Measurements from ENCODE around the gene COBL. TPM values are rescaled to one million over a fixed set of nuclear protein-coding genes. Genes with fewer than 3 reads are reported as not detected.

The COBL gene
- total RNA-seq, 4 donors from 2014 or later: 50.2 to 156 (median 65.1) TPM

DNA sequence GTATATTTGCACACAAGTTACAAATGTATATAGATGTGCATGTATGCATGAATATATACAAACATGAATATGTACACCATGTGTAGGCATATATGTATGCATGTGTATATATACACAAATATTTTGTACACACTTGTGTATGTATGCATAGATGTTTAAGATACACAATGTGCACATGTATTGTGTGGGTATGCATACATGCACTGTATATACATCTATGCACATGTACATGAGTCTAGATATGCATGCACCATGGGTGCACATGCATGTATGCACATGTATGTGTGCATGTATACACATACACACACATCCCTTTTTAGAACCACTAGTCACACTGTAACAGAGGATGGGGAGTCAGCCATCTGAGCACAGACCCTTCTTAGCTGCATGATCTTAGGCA lies 249.4 kb downstream of the COBL start:
- no peaks in the 10 kb centered on the region for H3K27me3 ChIP-seq
- no peak overlapping the region for H3K4me3 ChIP-seq
- no peak for DNase-seq (ENCODE audit: low spot score in 2 of 2)
- no peak overlapping the region for H3K27ac ChIP-seq
- TF ChIP-seq EP300 (IDR thresholded peaks at IDR 0.05) (no peak), POLR2A (IDR thresholded peaks at IDR 0.05) (no peak), POLR2AphosphoS5 (IDR thresholded peaks at IDR 0.05) (no peak)
- TF ChIP-seq, protein P1, sequence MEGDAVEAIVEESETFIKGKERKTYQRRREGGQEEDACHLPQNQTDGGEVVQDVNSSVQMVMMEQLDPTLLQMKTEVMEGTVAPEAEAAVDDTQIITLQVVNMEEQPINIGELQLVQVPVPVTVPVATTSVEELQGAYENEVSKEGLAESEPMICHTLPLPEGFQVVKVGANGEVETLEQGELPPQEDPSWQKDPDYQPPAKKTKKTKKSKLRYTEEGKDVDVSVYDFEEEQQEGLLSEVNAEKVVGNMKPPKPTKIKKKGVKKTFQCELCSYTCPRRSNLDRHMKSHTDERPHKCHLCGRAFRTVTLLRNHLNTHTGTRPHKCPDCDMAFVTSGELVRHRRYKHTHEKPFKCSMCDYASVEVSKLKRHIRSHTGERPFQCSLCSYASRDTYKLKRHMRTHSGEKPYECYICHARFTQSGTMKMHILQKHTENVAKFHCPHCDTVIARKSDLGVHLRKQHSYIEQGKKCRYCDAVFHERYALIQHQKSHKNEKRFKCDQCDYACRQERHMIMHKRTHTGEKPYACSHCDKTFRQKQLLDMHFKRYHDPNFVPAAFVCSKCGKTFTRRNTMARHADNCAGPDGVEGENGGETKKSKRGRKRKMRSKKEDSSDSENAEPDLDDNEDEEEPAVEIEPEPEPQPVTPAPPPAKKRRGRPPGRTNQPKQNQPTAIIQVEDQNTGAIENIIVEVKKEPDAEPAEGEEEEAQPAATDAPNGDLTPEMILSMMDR (IDR thresholded peaks at IDR 0.05): no peak
- no peaks in the 10 kb centered on the region for H3K9me3 ChIP-seq
- H3K4me1 ChIP-seq: peaks cover 14% of the 10 kb centered on the region
- no peaks in the 10 kb centered on the region for H3K36me3 ChIP-seq

DNA sequence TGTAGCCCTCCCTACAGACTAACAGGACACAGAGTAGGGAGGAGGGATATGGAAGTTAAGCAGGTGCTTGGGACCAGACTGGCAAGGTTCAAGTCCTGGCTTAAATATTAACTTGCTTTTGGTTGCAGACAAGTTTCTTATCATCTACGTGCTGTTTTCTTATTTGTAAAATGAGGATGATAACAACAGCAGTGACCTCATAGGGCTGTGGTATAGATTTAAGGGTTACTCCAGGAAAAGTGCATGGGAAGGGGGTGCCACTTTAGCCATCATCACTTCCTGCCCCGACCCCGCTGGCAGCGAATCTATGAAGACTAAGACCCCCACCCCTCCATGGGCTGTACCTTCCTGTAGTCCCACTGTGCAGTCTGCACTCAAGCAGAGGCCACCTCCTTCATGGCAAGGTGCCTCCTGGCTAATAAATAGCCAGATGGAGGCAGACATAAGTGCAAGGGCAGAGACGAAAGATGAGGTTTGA lies 250.2 kb downstream of the COBL start:
- DNase-seq (ENCODE audit: low spot score in 2 of 2): no peak
- H3K4me1 ChIP-seq: peaks cover 14% of the 10 kb centered on the region

DNA sequence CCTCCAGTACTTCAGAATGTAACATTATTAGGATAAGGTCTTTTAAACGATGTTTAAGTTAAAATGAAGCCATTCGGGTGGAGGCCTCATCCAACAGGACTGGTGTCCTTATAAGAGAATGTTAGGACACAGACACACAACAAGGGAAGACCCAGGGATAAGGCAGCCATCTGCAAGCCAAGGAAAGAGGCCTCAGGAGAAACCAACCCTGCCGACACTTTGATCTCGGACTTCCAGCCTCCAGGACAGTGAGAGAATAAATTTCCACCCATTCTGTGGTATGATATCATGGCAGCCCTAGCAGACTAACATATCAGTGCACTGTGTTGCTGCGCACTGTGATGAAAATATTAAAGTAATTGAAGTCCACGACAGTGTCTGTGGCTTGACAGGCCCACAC lies 250.8 kb downstream of the COBL start:
- WGBS: 91% methylated on average over 6 of the region's 6 CpGs
- no peaks in the 10 kb centered on the region for H3K9me3 ChIP-seq
- peaks cover 14% of the 10 kb centered on the region for H3K4me1 ChIP-seq
- no peak overlapping the region for H3K27ac ChIP-seq
- no peaks in the 10 kb centered on the region for H3K36me3 ChIP-seq
- TF ChIP-seq, protein P1 (IDR thresholded peaks at IDR 0.05): no peak
- TF ChIP-seq POLR2AphosphoS5 (IDR thresholded peaks at IDR 0.05) (no peak), EP300 (IDR thresholded peaks at IDR 0.05) (no peak)
- no peak for DNase-seq (ENCODE audit: low spot score in 2 of 2)
- H3K4me3 ChIP-seq: no peak overlapping the region
- H3K27me3 ChIP-seq: no peaks in the 10 kb centered on the region

More for the DNA sequence above, 250.2 kb downstream of the COBL start:
- Histone ChIP-seq H3K9me3 (no peaks in the 10 kb centered on the region), H3K27ac (no peak overlapping the region), H3K36me3 (no peaks in the 10 kb centered on the region), H3K4me3 (no peak overlapping the region), H3K27me3 (no peaks in the 10 kb centered on the region)
- TF ChIP-seq, protein P1 (IDR thresholded peaks at IDR 0.05): no peak
- TF ChIP-seq EP300 (IDR thresholded peaks at IDR 0.05) (no peak), POLR2AphosphoS5 (IDR thresholded peaks at IDR 0.05) (no peak), POLR2A (IDR thresholded peaks at IDR 0.05) (no peak)
- WGBS: 89% methylated on average over 5 of the region's 5 CpGs

DNA sequence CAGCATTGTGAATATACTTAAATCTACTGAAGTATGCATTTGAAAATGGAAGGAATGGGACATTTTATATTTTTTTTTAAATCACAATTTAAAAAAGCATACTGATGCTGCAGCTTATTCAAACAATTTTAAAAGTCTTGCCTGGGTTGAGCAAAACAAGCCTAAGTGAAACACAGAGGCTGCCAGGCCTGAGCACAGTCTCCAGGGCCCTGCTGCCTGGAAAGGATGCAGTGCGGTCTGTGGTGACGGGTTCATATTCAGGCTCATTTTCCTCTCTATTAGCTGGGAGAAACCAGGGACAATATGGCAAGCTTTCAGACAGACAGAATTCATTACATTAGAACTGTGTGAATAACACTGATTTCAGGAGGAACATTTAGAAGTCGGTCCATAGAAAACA lies 251.9 kb downstream of the COBL start:
- H3K36me3 ChIP-seq: no peaks in the 10 kb centered on the region
- H3K4me1 ChIP-seq: peaks cover 14% of the 10 kb centered on the region
- WGBS: 93% methylated on average over 3 of the region's 3 CpGs
- H3K27me3 ChIP-seq: no peaks in the 10 kb centered on the region
- no peak for DNase-seq (ENCODE audit: low spot score in 2 of 2)
- TF ChIP-seq, protein P1 (IDR thresholded peaks at IDR 0.05): no peak
- TF ChIP-seq EP300 (IDR thresholded peaks at IDR 0.05) (no peak), POLR2AphosphoS5 (IDR thresholded peaks at IDR 0.05) (no peak), POLR2A (IDR thresholded peaks at IDR 0.05) (no peak)
- no peak overlapping the region for H3K4me3 ChIP-seq
- no peak overlapping the region for H3K27ac ChIP-seq
- no peaks in the 10 kb centered on the region for H3K9me3 ChIP-seq

DNA sequence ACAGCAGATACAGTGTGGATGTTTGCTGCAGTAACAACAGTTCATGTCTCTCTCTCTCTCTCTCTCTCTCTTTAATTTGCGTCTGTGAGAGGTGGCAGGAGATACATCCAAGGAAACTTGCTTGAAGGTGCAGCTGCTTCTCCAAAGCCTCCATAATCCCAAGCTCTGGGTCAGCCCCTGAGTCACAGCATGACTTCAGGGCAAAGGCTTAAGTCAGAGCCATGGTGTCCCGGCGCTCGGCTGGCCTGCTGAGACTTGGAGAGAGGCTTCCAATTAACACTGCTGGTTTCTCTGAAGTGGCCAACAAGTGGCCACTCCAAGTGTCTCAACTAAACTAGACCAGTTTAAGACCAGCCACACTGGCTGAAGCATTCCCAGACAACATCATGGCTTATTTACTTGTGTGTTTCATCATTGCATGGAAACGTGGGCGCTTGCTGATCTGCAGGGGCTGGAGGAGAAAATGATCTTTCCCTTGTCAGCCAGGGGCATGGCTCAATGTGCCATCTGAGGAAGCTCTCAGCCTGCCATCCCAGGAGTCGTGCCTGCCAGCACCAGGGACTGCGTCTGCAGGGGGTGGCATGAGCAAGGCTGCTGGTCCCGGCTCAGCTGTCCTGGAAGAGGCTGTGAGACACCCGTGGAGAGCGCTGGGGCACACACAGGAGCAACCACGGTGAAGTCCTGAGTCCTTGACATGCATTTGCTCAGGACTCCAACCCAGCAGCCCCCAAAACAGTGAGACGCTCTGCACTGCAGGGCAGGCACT lies 254.2 kb downstream of the COBL start:
- 88% methylated on average over 8 of the region's 13 CpGs for WGBS
- TF ChIP-seq POLR2A (IDR thresholded peaks at IDR 0.05): no peak
- TF ChIP-seq, protein P1 (IDR thresholded peaks at IDR 0.05): no peak
- TF ChIP-seq POLR2AphosphoS5 (IDR thresholded peaks at IDR 0.05): no peak
- TF ChIP-seq EP300 (IDR thresholded peaks at IDR 0.05): no peak
- no peak for DNase-seq (ENCODE audit: low spot score in 2 of 2)

More for the DNA sequence above, 254.2 kb downstream of the COBL start:
- Histone ChIP-seq H3K36me3 (no peaks in the 10 kb centered on the region), H3K4me1 (no peaks in the 10 kb centered on the region), H3K27me3 (no peaks in the 10 kb centered on the region), H3K4me3 (no peak overlapping the region), H3K9me3 (no peaks in the 10 kb centered on the region), H3K27ac (no peak overlapping the region)

All from suprapubic skin (tissue), 4 donors.